ENCODE results near the gene RRN3. TPM values are rescaled to one million over a fixed set of nuclear protein-coding genes. Genes with fewer than 3 reads are reported as not detected.
"Not testable (repeated sequence)": the region's sequence is repeated elsewhere in the genome, so short reads cannot be mapped to it uniquely, and the experiment has no call there.

RRN3 gene
- total RNA-seq, 1 experiment from 2014 or later: 57.7 TPM

GRCh38 chr16:15062085-15062810, 31.8 kb downstream of the RRN3 start:
- H3K79me2 ChIP-seq (ENCODE audit: insufficient read depth, low read length); POLR2A ChIA-PET; intact Hi-C loops (cut with micrococcal nuclease); H3K9ac ChIP-seq (ENCODE audit: low read length); H3K4me1 ChIP-seq (ENCODE audit: control insufficient read depth in 1 of 2, insufficient read depth in 2 of 2, low read length in 2 of 2); ATAC-seq; DNase-seq (ENCODE audit: low read depth, low spot score); H3K9me2 ChIP-seq (ENCODE audit: insufficient read depth); H2AFZ ChIP-seq (ENCODE audit: low read depth, low read length, poor library complexity, severe bottlenecking); H4K20me1 ChIP-seq (ENCODE audit: insufficient read depth); BruUV-seq (replicated peaks); H3K27ac ChIP-seq (ENCODE audit: low read depth, low read length); RAD21 ChIA-PET (ENCODE audit: low non-redundant PET in 1 of 2, low total read pairs in 2 of 2, uncharacterized antibody in 2 of 2, unreplicated experiment in 2 of 2); H3K27me3 ChIP-seq (ENCODE audit: insufficient read depth, low read length); H3K4me2 ChIP-seq (ENCODE audit: low read length); H3K9me3 ChIP-seq (ENCODE audit: control insufficient read depth in 1 of 2, insufficient read depth in 1 of 2, low read depth in 1 of 2, low read length in 2 of 2); H3K4me3 ChIP-seq (replicated peaks in 1 of 2; ENCODE audit: low read depth in 1 of 2, low read length in 2 of 2): not testable (repeated sequence)
- H3K36me3 ChIP-seq (ENCODE audit: control insufficient read depth in 1 of 2, insufficient read depth in 2 of 2, low read length in 2 of 2): peaks cover 25 to 32% of the 10 kb centered on the region in 2 experiments; a peak in 3 of 4 replicates
- CTCF ChIA-PET: interaction anchor here (0.8 to 1.3 kb wide), 2 partner anchors 10 kb away, joined by 3 read pairs; no protein-coding TSS in a partner anchor

- peaks cover 0 to 15% of the 10 kb centered on the region in 2 experiments; a peak in 2 of 4 replicates for H3K4me1 ChIP-seq (ENCODE audit: control insufficient read depth in 1 of 2, insufficient read depth in 2 of 2, low read length in 2 of 2)
- no peak overlapping the region for H3K27ac ChIP-seq (ENCODE audit: low read depth, low read length)
- no peak overlapping the region for H3K9ac ChIP-seq (ENCODE audit: low read length)
- no peak for ATAC-seq
- no peak overlapping the region for H3K4me3 ChIP-seq (replicated peaks in 1 of 2; ENCODE audit: low read depth in 1 of 2, low read length in 2 of 2)
- intact Hi-C loops (cut with micrococcal nuclease): no loop called here
- TF ChIP-seq EGR1 (IDR thresholded peaks at IDR 0.05; ENCODE audit: low read depth) (no peak), RAD21 (IDR thresholded peaks at IDR 0.05; ENCODE audit: low read depth) (no peak), CEBPB (IDR thresholded peaks at IDR 0.05; ENCODE audit: low read depth) (no peak), FOSL1 (IDR thresholded peaks at IDR 0.05; ENCODE audit: low read depth) (no peak)
- H3K4me2 ChIP-seq (ENCODE audit: low read length): no peak overlapping the region
- H3K36me3 ChIP-seq (ENCODE audit: control insufficient read depth in 1 of 2, insufficient read depth in 2 of 2, low read length in 2 of 2): peaks cover 25 to 30% of the 10 kb centered on the region in 2 experiments; a peak in 3 of 4 replicates
- H3K9me3 ChIP-seq (ENCODE audit: control insufficient read depth in 1 of 2, insufficient read depth in 1 of 2, low read depth in 1 of 2, low read length in 2 of 2): no peaks in the 10 kb centered on the region
- CTCF ChIA-PET: no interaction called here
- no peaks in the 10 kb centered on the region for H3K27me3 ChIP-seq (ENCODE audit: insufficient read depth, low read length)
- no TSS peak for BruUV-seq (replicated peaks)
- no peaks in the 10 kb centered on the region for H4K20me1 ChIP-seq (ENCODE audit: insufficient read depth)
- DNase-seq (ENCODE audit: low read depth, low spot score): no peak
- no peaks in the 10 kb centered on the region; the same call in 1 of the 2 replicates for H3K79me2 ChIP-seq (ENCODE audit: insufficient read depth, low read length)
- RAD21 ChIA-PET (ENCODE audit: low non-redundant PET in 1 of 2, low total read pairs in 2 of 2, uncharacterized antibody in 2 of 2, unreplicated experiment in 2 of 2): no interaction called here
- no peaks in the 10 kb centered on the region for H3K9me2 ChIP-seq (ENCODE audit: insufficient read depth)
- POLR2A ChIA-PET: no interaction called here
- H2AFZ ChIP-seq (ENCODE audit: low read depth, low read length, poor library complexity, severe bottlenecking): no peak overlapping the region
Measured at GRCh38 chr16:15059324-15059723, 34.7 kb downstream of the RRN3 start.

Measured in HCT116 (cell line).